H1 (cell line): ENCODE data around the gene ANKH. TPM values are rescaled to one million over a fixed set of nuclear protein-coding genes. Genes with fewer than 3 reads are reported as not detected.

Source experiments
- CTCF ChIA-PET: fragments of 300-600 bp; sonication (Branson Sonifier 250); formaldehyde crosslinking; loops from one replicate; lab custom pipeline; 2021; ENCODE audit not compliant: partially characterized antibody; lab: Charles Lee
- POLR2A ChIA-PET: fragments of 300-600 bp; sonication (Branson Sonifier 250); formaldehyde crosslinking; loops from one replicate; lab custom pipeline; 2021; ENCODE audit warnings: inconsistent platforms; ENCODE audit not compliant: partially characterized antibody; lab: Charles Lee
- DNase-seq, 2 experiments: peaks; one replicate each; pipeline versions ENCODE4 v3.0.0 to v3.0.0-alpha.2; 2010 to 2022; ENCODE audit warnings: low spot score in 2 of 2, low read depth in 1 of 2, mixed read lengths in 1 of 2
- FAIRE-seq: peaks from 2 replicates; lab custom pipeline; 2011; peaks lifted over from hg19 to GRCh38; lab: Jason Lieb, UNC
- H2AFZ ChIP-seq: 2 replicates; pipeline ENCODE4 v1.8.1; 2012; ENCODE audit warnings: low read length, inconsistent platforms
- H2AK5ac ChIP-seq: 2 replicates; pipeline ENCODE4 v1.6.1; 2013; ENCODE audit warnings: low read depth, low read length
- H2BK120ac ChIP-seq: replicated peaks from 2 replicates; pipeline ENCODE3; 2013; ENCODE audit warnings: low read depth, low read length, inconsistent platforms
- H2BK12ac ChIP-seq: 2 replicates; pipeline ENCODE4 v1.6.1; 2013; ENCODE audit warnings: low read depth, low read length
- H2BK15ac ChIP-seq: 2 replicates; pipeline ENCODE4 v1.6.1; 2013; ENCODE audit warnings: low read length
- H2BK20ac ChIP-seq: 2 replicates; pipeline ENCODE4 v1.6.1; 2013; ENCODE audit warnings: low read length
- H2BK5ac ChIP-seq: 2 replicates; pipeline ENCODE4 v1.6.1; 2013; ENCODE audit warnings: low read depth, low read length
- H3K14ac ChIP-seq: 2 replicates; pipeline ENCODE4 v1.6.1; 2013; ENCODE audit warnings: inconsistent platforms; ENCODE audit not compliant: insufficient read length
- H3K18ac ChIP-seq: 2 replicates; pipeline ENCODE4 v1.6.1; 2013; ENCODE audit warnings: low read length; ENCODE audit errors: extremely low read depth
- H3K23ac ChIP-seq: 2 replicates; pipeline ENCODE4 v1.6.1; 2013; ENCODE audit warnings: inconsistent platforms; ENCODE audit not compliant: insufficient read length
- H3K23me2 ChIP-seq: 2 replicates; pipeline ENCODE4 v1.6.1; 2013; ENCODE audit warnings: low read depth, low read length
- H3K27ac ChIP-seq: 2 replicates; pipeline ENCODE4 v1.6.1; 2011; ENCODE audit warnings: low read depth, low read length, inconsistent platforms
- H3K27me3 ChIP-seq, 4 experiments: replicated peaks in 1 of 4; 1 replicate in 1 of 4; 2 replicates in 3 of 4; pipeline versions ENCODE4 v1.6.1 to v1.8.1; 2011 to 2013; ENCODE audit warnings: low read length in 3 of 4, mild to moderate bottlenecking in 3 of 4, inconsistent platforms in 2 of 4, mixed read lengths in 2 of 4, moderate library complexity in 1 of 4; ENCODE audit not compliant: control insufficient read depth in 3 of 4, insufficient read depth in 3 of 4; ENCODE audit errors: extremely low read depth in 1 of 4
- H3K36me3 ChIP-seq, 4 experiments: 2 replicates each; pipeline versions ENCODE4 v1.6.1 to v1.8.1; 2011 to 2013; ENCODE audit warnings: mild to moderate bottlenecking in 4 of 4, low read length in 3 of 4, moderate library complexity in 2 of 4, control low read depth in 1 of 4, inconsistent platforms in 1 of 4; ENCODE audit not compliant: insufficient read depth in 4 of 4, control insufficient read depth in 2 of 4
- H3K4ac ChIP-seq: replicated peaks from 2 replicates; pipeline ENCODE3; 2013; ENCODE audit warnings: low read length, low read depth, mixed read lengths, inconsistent platforms; ENCODE audit not compliant: insufficient read length
- H3K4me1 ChIP-seq, 4 experiments: replicated peaks in 1 of 4; 1 replicate in 1 of 4; 2 replicates in 3 of 4; pipeline versions ENCODE4 v1.6.1 to v1.8.1; 2011 to 2013; ENCODE audit warnings: low read length in 3 of 4, inconsistent platforms in 2 of 4, mixed read lengths in 1 of 4; ENCODE audit not compliant: insufficient read depth in 4 of 4, control insufficient read depth in 3 of 4
- H3K4me2 ChIP-seq, 2 experiments: 2 replicates each; pipeline versions ENCODE4 v1.6.1 to v1.8.1; 2011 to 2013; ENCODE audit warnings: low read depth in 2 of 2, low read length in 2 of 2, control low read depth in 1 of 2, inconsistent platforms in 1 of 2, mild to moderate bottlenecking in 1 of 2; ENCODE audit not compliant: insufficient read depth in 1 of 2
- H3K4me3 ChIP-seq, 4 experiments: fragments of 200-600, 300-600 bp in 1 of 4; sonication (generic), shearing (Covaris generic), sonication (Bioruptor Twin) in 1 of 4; 2 replicates each; pipeline versions ENCODE4 v1.5.1 to v1.8.1; 2011 to 2016; ENCODE audit warnings: low read length in 4 of 4, low read depth in 3 of 4, control low read depth in 2 of 4, inconsistent platforms in 2 of 4, mild to moderate bottlenecking in 2 of 4, mixed read lengths in 1 of 4, moderate library complexity in 1 of 4; ENCODE audit not compliant: insufficient read depth in 2 of 4; ENCODE audit errors: extremely low read depth in 1 of 4
- H3K56ac ChIP-seq: replicated peaks from 2 replicates; pipeline ENCODE3; 2013; ENCODE audit warnings: low read depth, mild to moderate bottlenecking, mixed read lengths, low read length, inconsistent platforms; ENCODE audit not compliant: insufficient read length
- H3K79me1 ChIP-seq: 2 replicates; pipeline ENCODE4 v1.6.1; 2013; ENCODE audit warnings: low read depth, low read length, control low read depth
- H3K79me2 ChIP-seq, 2 experiments: 2 replicates each; pipeline versions ENCODE4 v1.6.1 to v1.8.1; 2012 to 2013; ENCODE audit warnings: low read length in 2 of 2, mild to moderate bottlenecking in 2 of 2, inconsistent platforms in 1 of 2; ENCODE audit not compliant: insufficient read depth in 2 of 2, control insufficient read depth in 1 of 2
- H3K9ac ChIP-seq, 4 experiments: replicated peaks in 1 of 4; 1 replicate in 1 of 4; 2 replicates in 3 of 4; pipeline versions ENCODE4 v1.6.1 to v1.8.1; 2011 to 2013; ENCODE audit warnings: low read depth in 3 of 4, low read length in 3 of 4, control low read depth in 2 of 4, mild to moderate bottlenecking in 2 of 4, moderate library complexity in 2 of 4, inconsistent platforms in 1 of 4; ENCODE audit errors: extremely low read depth in 1 of 4
- H3K9me3 ChIP-seq, 2 experiments: 2 replicates each; pipeline versions ENCODE4 v1.6.1 to v1.8.1; 2012 to 2013; ENCODE audit warnings: mild to moderate bottlenecking in 2 of 2, moderate library complexity in 2 of 2, control low read depth in 1 of 2, inconsistent platforms in 1 of 2, low read depth in 1 of 2, low read length in 1 of 2, mixed read lengths in 1 of 2; ENCODE audit not compliant: insufficient read depth in 2 of 2
- H4K20me1 ChIP-seq, 2 experiments: replicated peaks in 1 of 2; 2 replicates each; pipeline versions ENCODE3 to v1.8.1; 2011 to 2013; ENCODE audit warnings: inconsistent platforms in 2 of 2, low read length in 2 of 2, mild to moderate bottlenecking in 1 of 2; ENCODE audit not compliant: insufficient read depth in 2 of 2, control insufficient read depth in 1 of 2
- H4K5ac ChIP-seq: 2 replicates; pipeline ENCODE4 v1.6.1; 2013; ENCODE audit warnings: low read length, low read depth, mixed read lengths, inconsistent platforms; ENCODE audit not compliant: insufficient read length
- H4K8ac ChIP-seq: 2 replicates; pipeline ENCODE4 v1.8.0; 2013; ENCODE audit warnings: mild to moderate bottlenecking, moderate library complexity, low read length, inconsistent platforms; ENCODE audit not compliant: insufficient read depth; ENCODE audit errors: extremely low read depth
- H4K91ac ChIP-seq: replicated peaks from 2 replicates; pipeline ENCODE3; 2013; ENCODE audit warnings: low read length, mixed read lengths, inconsistent platforms; ENCODE audit not compliant: insufficient read length
- BCL11A ChIP-seq, 2 experiments: IDR thresholded peaks; one replicate each; pipeline ENCODE4 v1.6.1; 2011; ENCODE audit warnings: low read depth in 2 of 2, low read length in 2 of 2, mild to moderate bottlenecking in 2 of 2
- BRCA1 ChIP-seq: IDR thresholded peaks from 2 replicates; pipeline ENCODE4 v1.6.1; 2012; ENCODE audit warnings: low read depth, low read length, improper control_type of control experiment
- CTBP2 ChIP-seq: IDR thresholded peaks from 2 replicates; pipeline ENCODE4 v1.7.0; 2011; ENCODE audit warnings: borderline replicate concordance, mild to moderate bottlenecking, moderate library complexity, mixed read lengths, low read length; ENCODE audit not compliant: insufficient read depth, insufficient read length
- MAFK ChIP-seq: IDR thresholded peaks from 2 replicates; pipeline ENCODE4 v1.6.1; 2012; ENCODE audit warnings: low read depth, mild to moderate bottlenecking, improper control_type of control experiment, low read length
- NANOG ChIP-seq: IDR thresholded peaks from 2 replicates; pipeline ENCODE4 v1.6.1; 2011; ENCODE audit warnings: low read length, low read depth, mild to moderate bottlenecking, inconsistent platforms; ENCODE audit not compliant: insufficient read depth, poor library complexity, severe bottlenecking
- RFX5 ChIP-seq: IDR thresholded peaks from 2 replicates; pipeline ENCODE4 v1.6.1; 2011; ENCODE audit warnings: low read depth, low read length, improper control_type of control experiment, borderline replicate concordance
- SP4 ChIP-seq: IDR thresholded peaks from 2 replicates; pipeline ENCODE4 v1.6.1; 2012; ENCODE audit warnings: low read length, inconsistent platforms
- TEAD4 ChIP-seq: IDR thresholded peaks from 2 replicates; pipeline ENCODE4 v1.6.1; 2012; ENCODE audit warnings: low read depth, low read length, inconsistent platforms, mixed read lengths
- WGBS, 2 experiments: shearing (Covaris generic) in 1 of 2; methylation state at CpG; one replicate each; pipeline versions ENCODE4 v1.1.6 to v1.1.7; 2013 to 2015; ENCODE audit warnings: low lambda C conversion rate in 2 of 2, mixed read lengths in 2 of 2, inconsistent platforms in 1 of 2, low coverage in 1 of 2, missing lambda C conversion rate in 1 of 2; ENCODE audit not compliant: insufficient replicate concordance in 2 of 2, insufficient coverage in 1 of 2, insufficient read length in 1 of 2; ENCODE audit errors: extremely low coverage in 1 of 2, missing lambda C conversion rate in 1 of 2; 5-methylcytosine and 5-hydroxymethylcytosine counted together
- polyA plus RNA-seq, 7 experiments: library from polyadenylated mRNA; depleted of rRNA in 3 of 7; stranded (reverse) in 5 of 7; unstranded in 2 of 7; fragments of >200 nt in 5 of 7; fragments of 200-250 nt in 2 of 7; gene quantifications; 1 replicate in 5 of 7; 2 replicates in 1 of 7; 4 replicates in 1 of 7; pipeline versions ENCODE4 v1.2.1 to v1.2.3, GENCODE V29; 2011 to 2013; ENCODE audit warnings: missing spikeins in 2 of 7, mixed read lengths in 2 of 7
- total RNA-seq: library from RNA; stranded (reverse); fragmentation: NEBNext Ultra II Directional; extraction: Animal tissue kit (Norgen Biotek cat#: 25700); gene quantifications from 2 replicates; pipeline ENCODE4 v1.2.1, GENCODE V29; 2021
- TF ChIP-seq, protein P1 (sequence below): IDR thresholded peaks from 2 replicates; pipeline ENCODE4 v1.6.1; 2012; ENCODE audit warnings: low read length, inconsistent platforms

ANKH gene
- total and polyA plus RNA-seq, 2 of the 8 experiments (the other 6 are each of a cell fraction or from before 2014, with no cell fraction given), result 5.3 to 13.0 TPM

GRCh38 chr5:14713476-14714390 is 157.8 kb downstream of the ANKH start:
- no peaks in the 10 kb centered on the region; the same call in 1 of the 2 replicates for H3K79me1 ChIP-seq
- WGBS, 2 experiments, result 89% methylated on average over 23 of the region's 23 CpGs; no CpG with 5 or more reads in 1 of the 2 experiments
- H2BK5ac ChIP-seq, result no peak overlapping the region
- no peak overlapping the region for H2BK120ac ChIP-seq
- no peak overlapping the region for H3K4ac ChIP-seq
- H3K79me2 ChIP-seq, result no peaks in the 10 kb centered on the region
- H2BK15ac ChIP-seq, result no peak overlapping the region
- H3K14ac ChIP-seq, result no peak overlapping the region
- H2BK20ac ChIP-seq, result no peak overlapping the region
- no peak overlapping the region for H3K18ac ChIP-seq
- no peak overlapping the region for H3K9ac ChIP-seq
- peaks cover 3 to 5% of the 10 kb centered on the region in 2 experiments; a peak in 2 of 4 replicates for H3K9me3 ChIP-seq
- H4K5ac ChIP-seq, result no peak overlapping the region
- H3K23me2 ChIP-seq, result no peaks in the 10 kb centered on the region
- H3K56ac ChIP-seq, result no peak overlapping the region
- no peak overlapping the region for H4K91ac ChIP-seq
- H2AFZ ChIP-seq, result no peak overlapping the region
- ChIA-PET POLR2A (no interaction called here), CTCF (interaction anchor here (0.8 to 3.1 kb wide), 4 partner anchors 14 to 171 kb away, joined by 3 to 8 read pairs (median 4); no protein-coding TSS in a partner anchor)
- no peaks in the 10 kb centered on the region for H3K27me3 ChIP-seq
- H3K4me1 ChIP-seq, result no peaks in the 10 kb centered on the region
- H4K20me1 ChIP-seq, result no peaks in the 10 kb centered on the region
- H2BK12ac ChIP-seq, result no peak overlapping the region; the same call in 1 of the 2 replicates
- FAIRE-seq (no peak), DNase-seq (no peak)
- no peak overlapping the region for H3K23ac ChIP-seq
- no peak overlapping the region for H3K4me3 ChIP-seq
- no peak overlapping the region for H4K8ac ChIP-seq
- H2AK5ac ChIP-seq, result no peak overlapping the region
- H3K36me3 ChIP-seq, result peaks cover 0 to 12% (median 5%) of the 10 kb centered on the region in 4 experiments; a peak in 5 of 8 replicates
- no peak overlapping the region for H3K4me2 ChIP-seq
- H3K27ac ChIP-seq, result no peak overlapping the region
- TF ChIP-seq TEAD4 (no peak), CTBP2 (no peak), NANOG (no peak), BRCA1 (no peak), MAFK (no peak), RFX5 (no peak), BCL11A (IDR thresholded peaks at IDR 0.05; ENCODE audit: low read depth in 2 of 2, low read length in 2 of 2) (no peak), SP4 (no peak)
- TF ChIP-seq, protein P1, sequence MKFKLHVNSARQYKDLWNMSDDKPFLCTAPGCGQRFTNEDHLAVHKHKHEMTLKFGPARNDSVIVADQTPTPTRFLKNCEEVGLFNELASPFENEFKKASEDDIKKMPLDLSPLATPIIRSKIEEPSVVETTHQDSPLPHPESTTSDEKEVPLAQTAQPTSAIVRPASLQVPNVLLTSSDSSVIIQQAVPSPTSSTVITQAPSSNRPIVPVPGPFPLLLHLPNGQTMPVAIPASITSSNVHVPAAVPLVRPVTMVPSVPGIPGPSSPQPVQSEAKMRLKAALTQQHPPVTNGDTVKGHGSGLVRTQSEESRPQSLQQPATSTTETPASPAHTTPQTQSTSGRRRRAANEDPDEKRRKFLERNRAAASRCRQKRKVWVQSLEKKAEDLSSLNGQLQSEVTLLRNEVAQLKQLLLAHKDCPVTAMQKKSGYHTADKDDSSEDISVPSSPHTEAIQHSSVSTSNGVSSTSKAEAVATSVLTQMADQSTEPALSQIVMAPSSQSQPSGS, result no peak
